HepG2 (cell line): ENCODE measurements around the gene MED20. TPM values are rescaled to one million over a fixed set of nuclear protein-coding genes. Genes with fewer than 3 reads are reported as not detected.

Experiments used
- E2F1 ChIP-seq: sonication (generic); formaldehyde crosslinking; IDR thresholded peaks from 2 replicates; pipeline ENCODE4 v1.5.0; 2020; ENCODE audit warnings: missing genetic modification reagents
- KLF15 ChIP-seq: sonication (generic); formaldehyde crosslinking; IDR thresholded peaks from 2 replicates; pipeline ENCODE4 v1.8.1; 2023; ENCODE audit warnings: borderline replicate concordance, mild to moderate bottlenecking, inconsistent platforms, missing genetic modification reagents, mixed read lengths
- KLF6 ChIP-seq: IDR thresholded peaks from 2 replicates; pipeline ENCODE4 v1.8.0; 2016; ENCODE audit warnings: missing biosample characterization, missing genetic modification reagents
- NKX3-1 ChIP-seq: sonication (generic); formaldehyde crosslinking; IDR thresholded peaks from 2 replicates; pipeline ENCODE4 v1.5.0; 2020; ENCODE audit warnings: missing genetic modification reagents
- NR2F1 ChIP-seq, 2 experiments: fragments of 450-650 bp in 1 of 2; formaldehyde crosslinking in 1 of 2; IDR thresholded peaks; 2 replicates each; pipeline versions ENCODE4 v1.5.0 to v1.6.1; 2016 to 2020; ENCODE audit warnings: mild to moderate bottlenecking in 1 of 2, missing compliant biosample characterization in 1 of 2, missing genetic modification reagents in 1 of 2, moderate library complexity in 1 of 2
- PRDM15 ChIP-seq: sonication (generic); formaldehyde crosslinking; IDR thresholded peaks from 2 replicates; pipeline ENCODE4 v1.4.0; 2020; ENCODE audit warnings: missing genetic modification reagents
- SOX5 ChIP-seq: IDR thresholded peaks from 2 replicates; pipeline ENCODE4 v1.6.1; 2016; ENCODE audit warnings: borderline replicate concordance
- TBP ChIP-seq: sonication (generic); formaldehyde crosslinking; IDR thresholded peaks from 2 replicates; pipeline ENCODE4 v1.5.0; 2020; ENCODE audit warnings: missing genetic modification reagents
- WIZ ChIP-seq: sonication (generic); formaldehyde crosslinking; IDR thresholded peaks from 2 replicates; pipeline ENCODE4 v1.5.1; 2020; ENCODE audit warnings: mild to moderate bottlenecking, missing genetic modification reagents
- ZFP1 ChIP-seq: IDR thresholded peaks from 2 replicates; pipeline ENCODE4 v1.6.1; 2016
- ZFP37 ChIP-seq: sonication (generic); formaldehyde crosslinking; IDR thresholded peaks from 2 replicates; pipeline ENCODE4 v1.4.0; 2020; ENCODE audit warnings: missing genetic modification reagents, borderline replicate concordance
- ZFP82 ChIP-seq: sonication (generic); formaldehyde crosslinking; IDR thresholded peaks from 2 replicates; pipeline ENCODE4 v1.5.1; 2020; ENCODE audit warnings: mild to moderate bottlenecking, missing genetic modification reagents, borderline replicate concordance
- ZNF564 ChIP-seq: sonication (generic); formaldehyde crosslinking; IDR thresholded peaks from 2 replicates; pipeline ENCODE4 v1.8.1; 2023; ENCODE audit warnings: mild to moderate bottlenecking, missing genetic modification reagents
- ZNF660 ChIP-seq: sonication (generic); formaldehyde crosslinking; IDR thresholded peaks from 2 replicates; pipeline ENCODE4 v1.5.1; 2020; ENCODE audit warnings: mild to moderate bottlenecking, low read depth, missing genetic modification reagents, borderline replicate concordance
- ZNF761 ChIP-seq: sonication (generic); formaldehyde crosslinking; conservative IDR thresholded peaks from 2 replicates; pipeline ENCODE4 v1.4.0; 2020; ENCODE audit warnings: mild to moderate bottlenecking, missing genetic modification reagents
- ZNF766 ChIP-seq: sonication (generic); formaldehyde crosslinking; IDR thresholded peaks from 2 replicates; pipeline ENCODE4 v1.5.0; 2020; ENCODE audit warnings: missing genetic modification reagents, borderline replicate concordance
- polyA plus RNA-seq, 8 experiments: library from polyadenylated mRNA; depleted of rRNA in 3 of 8; stranded (reverse) in 7 of 8; unstranded in 1 of 8; fragments of >200 nt; fragmentation: Illumina TruSeq in 4 of 8; extraction: Trizol in 4 of 8; gene quantifications; 2 replicates each; pipeline versions ENCODE4 v1.2.1 to v1.2.3, GENCODE V29; 2011 to 2016; ENCODE audit warnings: low read depth in 4 of 8, missing spikeins in 1 of 8, mixed read lengths in 1 of 8; ENCODE audit not compliant: insufficient read depth in 1 of 8
- total RNA-seq, 5 experiments: library from RNA; depleted of rRNA; stranded (reverse); fragments of >200 nt; fragmentation: Illumina TruSeq; extraction: Trizol; gene quantifications; 2 replicates each; pipeline ENCODE4 v1.2.3, GENCODE V29; 2016; ENCODE audit warnings: low read depth in 1 of 5
- TF ChIP-seq, protein P1 (sequence below): sonication (generic); formaldehyde crosslinking; IDR thresholded peaks from 2 replicates; pipeline ENCODE4 v1.4.0; 2020; ENCODE audit warnings: mild to moderate bottlenecking, missing genetic modification reagents, borderline replicate concordance

MED20 gene
- total and polyA plus RNA-seq, 2 of the 13 experiments (the other 11 are each of a cell fraction or from before 2014, with no cell fraction given): 28.1 to 41.1 TPM

DNA sequence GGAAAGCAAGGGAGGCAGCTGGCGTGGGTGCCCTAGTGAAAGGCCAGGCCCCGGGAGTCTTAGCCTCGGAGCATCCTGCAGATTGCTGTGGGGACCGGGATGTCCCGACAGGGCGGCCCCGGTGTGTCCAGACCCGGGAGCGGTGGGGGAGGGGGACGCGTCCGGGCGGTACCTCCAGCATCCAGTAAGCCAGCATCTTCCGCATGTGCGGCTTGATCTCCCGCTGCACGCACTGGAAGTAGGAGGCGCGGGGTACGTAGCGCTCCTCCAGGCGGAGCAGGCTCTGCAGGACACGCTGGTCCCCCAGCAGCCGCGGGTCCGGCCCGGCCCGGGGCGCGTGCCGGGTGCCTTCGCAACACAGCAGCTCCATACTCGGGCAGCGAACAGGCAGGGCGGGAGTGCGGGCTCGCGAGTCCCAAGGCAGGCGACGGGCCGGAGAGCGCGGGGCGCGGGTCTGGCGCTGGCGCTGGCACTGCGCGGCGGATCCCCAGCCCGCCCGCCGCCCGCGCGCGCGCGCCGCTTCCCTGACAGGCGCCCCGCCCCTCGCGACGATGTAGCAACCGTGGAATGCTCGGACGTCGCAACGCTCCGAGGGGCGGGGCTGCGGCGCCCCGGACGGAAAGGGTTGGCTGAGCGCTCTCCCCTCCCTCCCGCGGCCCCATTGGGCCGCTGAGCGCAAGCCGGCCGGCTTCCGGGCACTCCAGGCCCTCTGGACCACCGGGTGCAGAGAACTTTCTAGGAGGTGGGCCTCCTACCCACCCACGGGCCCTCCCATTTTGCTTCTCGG is 20.5 kb upstream of the MED20 start, which contains the start of gene CCND3 (continued):
- peak; percentile 79; the same call in 1 of the 2 replicates for TF ChIP-seq ZNF766 (CRISPR knock-in tag)
- no peak; the same call in 1 of the 2 replicates for TF ChIP-seq KLF15 (CRISPR knock-in tag)
- peak; percentile 75; the same call in 1 of the 2 replicates for TF ChIP-seq KLF6 (CRISPR knock-in tag)
- peak; percentile 25; the same call in 1 of the 2 replicates for TF ChIP-seq SOX5 (CRISPR knock-in tag)
- TF ChIP-seq ZFP37 (CRISPR knock-in tag): peak; percentile 16; the same call in 1 of the 2 replicates
- peak; percentile 76; the same call in 1 of the 2 replicates for TF ChIP-seq ZNF564 (CRISPR knock-in tag)
- no peak for TF ChIP-seq NR2F1 (CRISPR knock-in tag; IDR thresholded peaks at IDR 0.05)
- 0 out of 2 replicates have a peak, but pooled peaks have one; percentile 26 for TF ChIP-seq ZFP82 (CRISPR knock-in tag)
- TF ChIP-seq PRDM15: peak; percentile 28; the same call in 1 of the 2 replicates
- TF ChIP-seq E2F1 (CRISPR knock-in tag): peak; percentile 64; the same call in 1 of the 2 replicates
- peak; percentile 81; the same call in 1 of the 2 replicates for TF ChIP-seq ZNF761 (CRISPR knock-in tag)
- TF ChIP-seq ZNF660: no peak; the same call in 1 of the 2 replicates
- no peak; the same call in 1 of the 2 replicates for TF ChIP-seq WIZ (CRISPR knock-in tag)
- TF ChIP-seq ZFP1 (CRISPR knock-in tag): 0 out of 2 replicates have a peak, but pooled peaks have one; percentile 13
- 0 out of 2 replicates have a peak, but pooled peaks have one; percentile 23 for TF ChIP-seq NKX3-1
- TF ChIP-seq, protein P1, sequence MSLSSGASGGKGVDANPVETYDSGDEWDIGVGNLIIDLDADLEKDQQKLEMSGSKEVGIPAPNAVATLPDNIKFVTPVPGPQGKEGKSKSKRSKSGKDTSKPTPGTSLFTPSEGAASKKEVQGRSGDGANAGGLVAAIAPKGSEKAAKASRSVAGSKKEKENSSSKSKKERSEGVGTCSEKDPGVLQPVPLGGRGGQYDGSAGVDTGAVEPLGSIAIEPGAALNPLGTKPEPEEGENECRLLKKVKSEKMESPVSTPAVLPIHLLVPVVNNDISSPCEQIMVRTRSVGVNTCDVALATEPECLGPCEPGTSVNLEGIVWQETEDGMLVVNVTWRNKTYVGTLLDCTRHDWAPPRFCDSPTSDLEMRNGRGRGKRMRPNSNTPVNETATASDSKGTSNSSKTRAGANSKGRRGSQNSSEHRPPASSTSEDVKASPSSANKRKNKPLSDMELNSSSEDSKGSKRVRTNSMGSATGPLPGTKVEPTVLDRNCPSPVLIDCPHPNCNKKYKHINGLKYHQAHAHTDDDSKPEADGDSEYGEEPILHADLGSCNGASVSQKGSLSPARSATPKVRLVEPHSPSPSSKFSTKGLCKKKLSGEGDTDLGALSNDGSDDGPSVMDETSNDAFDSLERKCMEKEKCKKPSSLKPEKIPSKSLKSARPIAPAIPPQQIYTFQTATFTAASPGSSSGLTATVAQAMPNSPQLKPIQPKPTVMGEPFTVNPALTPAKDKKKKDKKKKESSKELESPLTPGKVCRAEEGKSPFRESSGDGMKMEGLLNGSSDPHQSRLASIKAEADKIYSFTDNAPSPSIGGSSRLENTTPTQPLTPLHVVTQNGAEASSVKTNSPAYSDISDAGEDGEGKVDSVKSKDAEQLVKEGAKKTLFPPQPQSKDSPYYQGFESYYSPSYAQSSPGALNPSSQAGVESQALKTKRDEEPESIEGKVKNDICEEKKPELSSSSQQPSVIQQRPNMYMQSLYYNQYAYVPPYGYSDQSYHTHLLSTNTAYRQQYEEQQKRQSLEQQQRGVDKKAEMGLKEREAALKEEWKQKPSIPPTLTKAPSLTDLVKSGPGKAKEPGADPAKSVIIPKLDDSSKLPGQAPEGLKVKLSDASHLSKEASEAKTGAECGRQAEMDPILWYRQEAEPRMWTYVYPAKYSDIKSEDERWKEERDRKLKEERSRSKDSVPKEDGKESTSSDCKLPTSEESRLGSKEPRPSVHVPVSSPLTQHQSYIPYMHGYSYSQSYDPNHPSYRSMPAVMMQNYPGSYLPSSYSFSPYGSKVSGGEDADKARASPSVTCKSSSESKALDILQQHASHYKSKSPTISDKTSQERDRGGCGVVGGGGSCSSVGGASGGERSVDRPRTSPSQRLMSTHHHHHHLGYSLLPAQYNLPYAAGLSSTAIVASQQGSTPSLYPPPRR (CRISPR knock-in tag): peak; percentile 46; the same call in 1 of the 2 replicates
- no peak for TF ChIP-seq TBP (CRISPR knock-in tag)
